HG02623 (cell line): ENCODE data around the gene MRPL38.
"Not testable (repeated sequence)": the region's sequence is repeated elsewhere in the genome, so short reads cannot be mapped to it uniquely, and the experiment has no call there.

Experiments used
- ATAC-seq: cut with Tn5 transposase; IDR thresholded peaks from one replicate; pipeline ENCODE4 v1.9.1; 2021; ENCODE audit warnings: moderate library complexity; ENCODE audit not compliant: unreplicated experiment

Gene MRPL38

GRCh38 chr17:75877752-75878173, 26.9 kb downstream of the MRPL38 start:
- ATAC-seq: no peak

GRCh38 chr17:75876938-75877751, 27.5 kb downstream of the MRPL38 start:
- no peak for ATAC-seq

GRCh38 chr17:75876190-75876937, 28.3 kb downstream of the MRPL38 start:
- no peak for ATAC-seq

- no peak for ATAC-seq
These were observed 28.8 kb downstream of the MRPL38 start for GRCh38 chr17:75875940-75876189.

- no peak for ATAC-seq
These were observed 29.3 kb downstream of the MRPL38 start for GRCh38 chr17:75875182-75875939.

GRCh38 chr17:75874323-75875181, 30.1 kb downstream of the MRPL38 start:
- no peak for ATAC-seq

GRCh38 chr17:75873587-75874322, 30.9 kb downstream of the MRPL38 start:
- no peak for ATAC-seq

GRCh38 chr17:75872434-75873351, 32.0 kb downstream of the MRPL38 start:
- no peak for ATAC-seq

GRCh38 chr17:75870228-75870627, 34.5 kb downstream of the MRPL38 start:
- ATAC-seq: not testable (repeated sequence)

GRCh38 chr17:75869282-75870141, 35.2 kb downstream of the MRPL38 start:
- no peak for ATAC-seq

GRCh38 chr17:75868730-75869281, 35.9 kb downstream of the MRPL38 start:
- ATAC-seq: not testable (repeated sequence)

- ATAC-seq: not testable (repeated sequence)
These were observed 39.1 kb downstream of the MRPL38 start for GRCh38 chr17:75865404-75866188.

GRCh38 chr17:75864887-75865286, 39.8 kb downstream of the MRPL38 start:
- ATAC-seq: not testable (repeated sequence)

GRCh38 chr17:75864448-75864871, 40.2 kb downstream of the MRPL38 start:
- peak; percentile 71 for ATAC-seq

GRCh38 chr17:75861927-75862317, 42.8 kb downstream of the MRPL38 start:
- no peak for ATAC-seq

- ATAC-seq: not testable (repeated sequence)
These were observed 45.3 kb downstream of the MRPL38 start for GRCh38 chr17:75859358-75859757.
